Measurements from ENCODE around the gene NELL1. TPM values are rescaled to one million over a fixed set of nuclear protein-coding genes. Genes with fewer than 3 reads are reported as not detected.

Gene NELL1
- total and polyA plus RNA-seq, 4 donors: 0.05 to 0.31 (median 0.12) TPM; not detected in 1

DNA sequence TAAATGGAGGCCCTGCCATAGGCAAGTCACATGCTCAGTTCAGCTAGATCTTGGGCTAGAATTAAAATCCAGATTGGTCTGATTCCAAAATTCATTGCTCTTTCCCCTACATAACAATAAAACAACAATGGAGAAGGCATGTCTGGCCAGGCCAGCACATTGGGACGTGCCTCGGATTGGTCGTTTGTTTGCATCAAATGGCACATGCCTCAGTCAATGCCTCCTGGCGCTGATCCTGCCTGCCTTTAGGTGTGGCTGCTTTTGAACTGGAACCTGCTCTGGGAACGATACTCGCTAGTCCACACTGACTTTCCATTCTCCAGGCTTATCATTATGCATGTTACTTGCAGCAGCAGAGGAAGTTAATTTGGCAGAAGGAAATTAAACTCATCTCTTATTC lies 322.1 kb downstream of the NELL1 start:
- DNase-seq (no peak), ATAC-seq (ENCODE audit: insufficient read depth, low FRiP score) (no peak)
- Histone ChIP-seq H3K9ac (ENCODE audit: insufficient read depth in 1 of 2, low read length in 2 of 2) (no peak overlapping the region), H3K36me3 (ENCODE audit: control insufficient read depth in 4 of 4, insufficient read depth in 4 of 4, low read length in 4 of 4) (no peaks in the 10 kb centered on the region), H3K4me1 (ENCODE audit: control insufficient read depth in 5 of 5, insufficient read depth in 5 of 5, low read length in 5 of 5) (no peaks in the 10 kb centered on the region), H3K9me3 (ENCODE audit: control insufficient read depth in 4 of 4, insufficient read depth in 3 of 4, low read length in 3 of 4) (peaks cover 0 to 2% (median 0%) of the 10 kb centered on the region in 4 donors), H3K4me3 (no peak overlapping the region), H3K27ac (ENCODE audit: low read depth in 1 of 2, low read length in 1 of 2) (no peak overlapping the region), H3K27me3 (ENCODE audit: control insufficient read depth in 3 of 3, insufficient read depth in 3 of 3, low read length in 2 of 3) (no peaks in the 10 kb centered on the region)
- 82 to 85% methylated on average over 6 of the region's 6 CpGs for WGBS, 2 donors
- TF ChIP-seq, protein P1, sequence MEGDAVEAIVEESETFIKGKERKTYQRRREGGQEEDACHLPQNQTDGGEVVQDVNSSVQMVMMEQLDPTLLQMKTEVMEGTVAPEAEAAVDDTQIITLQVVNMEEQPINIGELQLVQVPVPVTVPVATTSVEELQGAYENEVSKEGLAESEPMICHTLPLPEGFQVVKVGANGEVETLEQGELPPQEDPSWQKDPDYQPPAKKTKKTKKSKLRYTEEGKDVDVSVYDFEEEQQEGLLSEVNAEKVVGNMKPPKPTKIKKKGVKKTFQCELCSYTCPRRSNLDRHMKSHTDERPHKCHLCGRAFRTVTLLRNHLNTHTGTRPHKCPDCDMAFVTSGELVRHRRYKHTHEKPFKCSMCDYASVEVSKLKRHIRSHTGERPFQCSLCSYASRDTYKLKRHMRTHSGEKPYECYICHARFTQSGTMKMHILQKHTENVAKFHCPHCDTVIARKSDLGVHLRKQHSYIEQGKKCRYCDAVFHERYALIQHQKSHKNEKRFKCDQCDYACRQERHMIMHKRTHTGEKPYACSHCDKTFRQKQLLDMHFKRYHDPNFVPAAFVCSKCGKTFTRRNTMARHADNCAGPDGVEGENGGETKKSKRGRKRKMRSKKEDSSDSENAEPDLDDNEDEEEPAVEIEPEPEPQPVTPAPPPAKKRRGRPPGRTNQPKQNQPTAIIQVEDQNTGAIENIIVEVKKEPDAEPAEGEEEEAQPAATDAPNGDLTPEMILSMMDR (IDR thresholded peaks at IDR 0.05; ENCODE audit: control extremely low read depth, extremely low read depth): no peak

DNA sequence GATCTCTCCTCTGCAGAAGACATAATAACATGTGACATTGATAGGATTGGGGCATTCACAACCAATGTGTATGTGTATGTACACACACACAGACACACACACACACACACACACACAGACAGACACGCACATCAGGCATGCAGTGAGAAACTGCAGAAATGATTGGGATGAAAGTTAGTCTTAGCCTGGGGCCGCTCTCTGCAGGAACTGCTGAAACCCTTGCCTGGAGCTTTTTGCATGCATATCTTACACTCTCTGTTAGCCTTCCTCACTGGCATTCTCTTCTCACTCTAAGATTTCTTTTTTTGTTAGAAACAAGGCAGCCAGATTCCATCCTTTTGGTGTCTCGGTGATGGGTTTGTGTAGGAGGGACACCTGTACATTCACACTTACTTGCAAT lies 337.9 kb downstream of the NELL1 start:
- Histone ChIP-seq H3K27ac (ENCODE audit: low read depth in 1 of 2, low read length in 1 of 2) (no peak overlapping the region), H3K36me3 (ENCODE audit: control insufficient read depth in 4 of 4, insufficient read depth in 4 of 4, low read length in 4 of 4) (no peaks in the 10 kb centered on the region), H3K27me3 (ENCODE audit: control insufficient read depth in 3 of 3, insufficient read depth in 3 of 3, low read length in 2 of 3) (no peaks in the 10 kb centered on the region), H3K9me3 (ENCODE audit: control insufficient read depth in 4 of 4, insufficient read depth in 3 of 4, low read length in 3 of 4) (peaks cover 0 to 6% (median 1%) of the 10 kb centered on the region in 4 donors), H3K9ac (ENCODE audit: insufficient read depth in 1 of 2, low read length in 2 of 2) (no peak overlapping the region), H3K4me1 (ENCODE audit: control insufficient read depth in 5 of 5, insufficient read depth in 5 of 5, low read length in 5 of 5) (no peaks in the 10 kb centered on the region), H3K4me3 (no peak overlapping the region)
- 72 to 73% methylated on average over 3 of the region's 3 CpGs for whole genome bisulfite sequencing, 2 donors
- DNase-seq (no peak), ATAC-seq (ENCODE audit: insufficient read depth, low FRiP score) (no peak)
- TF ChIP-seq, protein P1 (IDR thresholded peaks at IDR 0.05; ENCODE audit: control extremely low read depth, extremely low read depth): no peak

DNA sequence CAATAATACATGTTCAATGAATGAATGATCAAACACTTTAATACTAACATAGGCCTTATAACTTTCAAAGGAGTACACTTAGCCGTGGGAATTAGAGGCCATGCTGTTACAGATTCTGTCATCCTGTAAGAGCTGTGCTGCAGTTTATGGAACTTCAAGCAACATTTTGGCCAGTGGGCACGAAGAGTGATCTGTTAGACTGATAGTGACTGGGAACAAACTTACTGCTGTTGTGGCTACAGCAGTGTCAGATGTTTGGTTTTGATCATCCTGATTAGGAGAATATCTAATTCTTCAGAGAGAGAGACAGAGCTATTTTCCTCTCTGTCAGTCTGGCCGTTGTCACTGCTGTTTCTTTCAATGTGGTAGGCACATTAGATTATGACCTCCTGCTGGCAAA lies 348.9 kb downstream of the NELL1 start:
- H3K36me3 ChIP-seq (ENCODE audit: control insufficient read depth in 4 of 4, insufficient read depth in 4 of 4, low read length in 4 of 4): no peaks in the 10 kb centered on the region
- no peaks in the 10 kb centered on the region for H3K27me3 ChIP-seq (ENCODE audit: control insufficient read depth in 3 of 3, insufficient read depth in 3 of 3, low read length in 2 of 3)
- TF ChIP-seq, protein P1 (IDR thresholded peaks at IDR 0.05; ENCODE audit: control extremely low read depth, extremely low read depth): no peak
- H3K9ac ChIP-seq (ENCODE audit: insufficient read depth in 1 of 2, low read length in 2 of 2): no peak overlapping the region
- no peak overlapping the region for H3K27ac ChIP-seq (ENCODE audit: low read depth in 1 of 2, low read length in 1 of 2)
- 46 to 49% methylated on average over 3 of the region's 3 CpGs for WGBS, 2 donors
- DNase-seq (no peak), ATAC-seq (ENCODE audit: insufficient read depth, low FRiP score) (no peak)
- peaks cover 0 to under 1% (median 0%) of the 10 kb centered on the region in 4 donors for H3K9me3 ChIP-seq (ENCODE audit: control insufficient read depth in 4 of 4, insufficient read depth in 3 of 4, low read length in 3 of 4)
- H3K4me3 ChIP-seq: no peak overlapping the region
- H3K4me1 ChIP-seq (ENCODE audit: control insufficient read depth in 5 of 5, insufficient read depth in 5 of 5, low read length in 5 of 5): no peaks in the 10 kb centered on the region

DNA sequence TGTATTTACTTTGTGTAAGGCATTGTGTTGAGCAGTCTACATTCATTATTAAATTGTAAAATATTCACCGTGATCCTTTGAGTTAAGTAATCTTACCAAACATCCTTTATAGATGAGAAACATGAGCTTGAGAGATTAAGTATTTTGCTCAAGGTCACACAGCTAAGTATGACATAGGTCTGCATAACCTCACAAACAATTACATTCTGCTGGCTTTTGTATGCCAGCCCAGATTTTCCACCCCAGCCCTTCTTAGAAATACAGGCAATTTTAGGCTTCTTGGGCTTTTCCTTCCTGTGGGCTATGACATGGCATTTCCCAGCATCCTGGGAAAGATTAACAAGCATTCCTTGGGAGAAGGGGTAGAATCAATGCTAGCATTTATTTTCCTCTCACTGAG lies 357.3 kb downstream of the NELL1 start:
- no peak overlapping the region for H3K27ac ChIP-seq (ENCODE audit: low read depth in 1 of 2, low read length in 1 of 2)
- no peak for ATAC-seq (ENCODE audit: insufficient read depth, low FRiP score)
- WGBS, 2 donors: 67 to 80% methylated on average over 1 of the region's 1 CpG

More for the DNA sequence above, 357.3 kb downstream of the NELL1 start:
- H3K4me3 ChIP-seq: no peak overlapping the region
- H3K27me3 ChIP-seq (ENCODE audit: control insufficient read depth in 3 of 3, insufficient read depth in 3 of 3, low read length in 2 of 3): no peaks in the 10 kb centered on the region
- no peaks in the 10 kb centered on the region for H3K9me3 ChIP-seq (ENCODE audit: control insufficient read depth in 4 of 4, insufficient read depth in 3 of 4, low read length in 3 of 4)
- no peak for DNase-seq
- H3K4me1 ChIP-seq (ENCODE audit: control insufficient read depth in 5 of 5, insufficient read depth in 5 of 5, low read length in 5 of 5): no peaks in the 10 kb centered on the region
- H3K9ac ChIP-seq (ENCODE audit: insufficient read depth in 1 of 2, low read length in 2 of 2): no peak overlapping the region
- TF ChIP-seq, protein P1 (IDR thresholded peaks at IDR 0.05; ENCODE audit: control extremely low read depth, extremely low read depth): no peak
- no peaks in the 10 kb centered on the region for H3K36me3 ChIP-seq (ENCODE audit: control insufficient read depth in 4 of 4, insufficient read depth in 4 of 4, low read length in 4 of 4)
